DMS53 treated with DMSO at 0.1 percent for 48 hours (cell line): Measurements from ENCODE around the gene ARHGEF6.

Source experiments
- DNase-seq: peaks from one replicate; lab custom pipeline; 2025; ENCODE audit not compliant: unreplicated experiment; lab: John Stamatoyannopoulos, UW

ARHGEF6 gene

DNA sequence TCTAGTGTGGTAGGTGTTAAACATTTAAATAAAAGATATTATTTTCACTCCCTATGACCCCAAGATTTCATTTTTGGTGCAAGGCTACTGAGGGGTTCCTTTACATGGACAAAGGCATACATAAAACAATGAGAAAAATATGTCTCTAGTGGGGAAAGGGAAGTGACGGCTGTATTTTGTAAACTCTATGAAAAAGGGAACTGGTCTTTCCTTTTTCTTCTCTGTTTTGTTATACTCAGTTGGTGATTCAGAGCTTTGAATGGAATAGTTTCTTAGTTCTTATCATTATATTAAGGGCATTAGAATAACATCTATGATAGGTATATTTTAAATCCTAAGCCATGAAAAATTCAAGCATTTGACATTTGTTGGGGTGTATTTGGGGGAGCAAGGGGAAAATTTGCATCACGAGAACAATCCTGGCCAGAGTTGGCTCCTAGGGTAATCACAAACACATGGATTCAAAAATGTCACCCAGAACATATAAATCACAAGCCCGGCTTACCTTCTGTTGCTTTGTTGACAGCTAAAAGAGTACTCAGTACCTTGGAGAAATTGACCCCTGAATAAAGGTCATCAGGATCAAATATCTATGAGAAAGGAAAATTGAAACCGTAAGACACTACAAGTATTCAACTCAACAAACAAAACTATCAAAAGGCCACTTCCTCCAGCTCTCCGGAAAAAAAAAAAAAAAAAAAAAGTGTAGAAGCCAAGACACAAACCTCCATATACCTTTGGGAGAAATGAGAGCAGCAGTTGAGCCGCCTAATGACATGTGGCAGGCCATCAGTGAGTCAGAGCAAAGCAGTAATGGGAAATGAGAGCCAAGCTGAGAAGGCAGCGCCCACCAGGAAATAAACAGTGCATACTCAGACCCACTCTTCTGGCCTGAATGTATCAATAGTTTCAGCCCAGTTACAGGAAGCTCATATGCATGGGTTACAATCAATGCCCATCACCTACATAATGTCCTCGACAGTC, 33.4 kb downstream of the ARHGEF6 start:
- peak; percentile 35 for DNase-seq

DNA sequence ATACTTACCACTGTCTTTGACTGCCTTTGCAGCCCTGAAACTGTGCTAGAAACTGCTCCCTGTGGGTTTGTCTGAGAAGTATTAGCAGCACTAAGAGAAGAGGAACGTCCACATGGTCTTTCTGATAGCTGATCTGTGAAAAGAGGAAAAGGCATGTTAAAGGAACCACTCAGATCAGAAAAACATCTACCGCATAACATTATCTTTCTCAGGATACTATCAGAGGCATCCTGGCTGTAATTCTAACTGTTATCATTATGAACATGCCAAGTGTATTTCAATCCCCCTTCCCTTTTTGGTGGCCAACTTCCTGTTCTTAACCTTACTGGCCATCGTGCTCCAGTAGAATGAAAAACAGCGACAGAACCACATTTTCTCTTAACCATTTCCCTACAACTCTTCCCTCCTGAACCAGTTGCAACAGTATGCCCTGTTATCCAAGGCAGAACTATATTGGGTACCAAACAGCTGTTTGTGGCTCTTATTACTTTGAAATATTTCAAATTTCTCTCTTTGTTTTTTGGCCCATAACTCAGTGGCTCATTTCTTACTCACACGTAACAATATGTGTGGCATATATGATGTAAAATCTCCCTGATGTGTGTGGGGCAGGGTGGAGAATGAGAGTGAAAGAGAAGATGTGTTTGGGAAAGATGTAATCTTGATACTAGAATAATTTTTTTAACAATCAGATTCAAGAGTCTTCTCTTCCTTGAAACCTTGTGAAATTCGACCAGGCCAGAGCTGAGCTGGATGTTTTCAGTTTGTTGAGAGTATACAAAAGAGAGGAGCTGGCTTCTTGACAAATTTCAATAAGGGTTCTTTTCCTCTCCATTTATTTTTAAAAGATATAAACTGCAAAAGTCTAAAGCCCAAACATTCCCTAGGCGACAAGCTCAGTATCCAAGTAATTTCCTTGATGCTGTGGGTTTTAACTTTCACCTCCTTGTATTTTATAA, 35.2 kb downstream of the ARHGEF6 start:
- no peak for DNase-seq

DNA sequence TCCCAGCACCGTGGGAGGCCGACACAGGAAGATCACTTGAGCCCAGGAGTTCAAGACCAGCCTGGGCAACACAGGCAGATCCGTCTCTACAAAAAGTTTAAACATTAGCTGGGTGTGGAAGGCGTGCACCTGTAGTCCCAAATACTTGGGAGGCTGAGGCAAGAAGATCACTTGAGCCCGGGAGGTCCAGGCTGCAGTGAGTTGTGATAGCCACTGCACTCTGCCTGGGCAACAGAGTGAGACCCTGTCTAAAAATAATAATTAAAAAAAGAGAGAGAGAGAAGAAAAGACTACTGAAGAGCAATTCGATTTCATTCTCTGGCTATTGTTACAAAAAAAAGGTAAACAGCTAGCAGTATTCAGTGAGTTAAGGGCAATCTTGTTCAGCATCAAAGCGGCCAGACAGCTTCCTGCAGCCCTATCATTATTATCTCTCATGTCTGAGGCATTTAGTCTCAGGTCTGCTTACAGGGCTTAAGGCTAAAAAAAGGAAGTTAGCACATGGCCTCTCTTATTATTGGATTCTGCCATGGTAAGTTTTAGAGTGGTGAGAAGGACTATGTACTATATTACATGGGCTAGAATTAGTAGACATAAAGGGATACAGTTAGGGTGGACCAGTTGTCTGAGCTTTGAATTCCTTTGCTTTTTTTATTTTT, 37.9 kb downstream of the ARHGEF6 start:
- DNase-seq: no peak

DNA sequence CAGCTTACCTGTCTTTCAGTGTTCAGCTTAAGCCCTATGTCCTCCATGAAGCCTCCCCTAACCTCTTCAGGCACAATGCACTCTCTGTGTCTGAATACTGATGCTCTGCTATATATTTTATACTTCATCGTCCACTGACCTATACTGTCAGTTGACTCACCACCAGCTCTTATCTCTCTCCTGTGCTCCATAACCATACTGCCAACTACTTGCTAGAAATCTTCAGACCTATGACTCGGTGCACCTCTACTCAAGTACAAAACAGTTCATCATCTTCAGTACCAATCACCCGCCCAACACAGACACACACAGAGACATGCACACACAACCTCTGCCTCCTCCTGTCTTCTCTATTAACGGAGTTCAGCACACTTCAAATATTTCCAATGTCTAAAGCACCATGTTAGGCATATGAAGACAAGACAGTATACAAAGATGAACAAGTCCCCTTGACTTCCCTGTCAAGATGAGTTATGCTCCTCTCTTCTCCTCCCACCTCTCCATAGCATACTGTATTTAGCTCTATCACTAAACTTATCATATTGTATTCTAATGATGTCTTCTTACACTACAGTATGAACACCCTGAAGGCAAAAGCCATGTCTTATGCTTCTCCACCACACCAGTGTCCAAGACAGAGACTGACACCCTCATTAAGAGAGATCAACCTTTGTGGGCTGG, 42.5 kb downstream of the ARHGEF6 start:
- DNase-seq: no peak

DNA sequence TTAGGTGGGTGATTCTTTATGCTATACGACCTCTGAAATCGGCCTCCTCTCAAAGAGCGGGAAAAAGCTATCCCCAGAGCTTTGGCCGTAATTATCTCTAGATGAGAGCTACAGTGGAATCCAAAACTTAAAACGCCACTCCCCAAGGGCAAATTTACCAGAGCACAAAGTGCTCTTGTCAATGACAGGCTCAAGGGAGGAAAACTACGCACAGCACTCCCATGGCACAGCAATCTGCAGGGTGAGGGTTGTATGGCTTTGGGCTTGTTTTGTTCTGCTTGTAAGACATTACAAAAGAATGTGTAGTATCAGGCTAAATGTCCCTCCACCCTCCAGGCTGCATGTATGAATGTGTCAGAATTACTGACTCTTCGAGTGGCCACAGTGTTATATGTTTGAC, 44.0 kb downstream of the ARHGEF6 start:
- DNase-seq: no peak

DNA sequence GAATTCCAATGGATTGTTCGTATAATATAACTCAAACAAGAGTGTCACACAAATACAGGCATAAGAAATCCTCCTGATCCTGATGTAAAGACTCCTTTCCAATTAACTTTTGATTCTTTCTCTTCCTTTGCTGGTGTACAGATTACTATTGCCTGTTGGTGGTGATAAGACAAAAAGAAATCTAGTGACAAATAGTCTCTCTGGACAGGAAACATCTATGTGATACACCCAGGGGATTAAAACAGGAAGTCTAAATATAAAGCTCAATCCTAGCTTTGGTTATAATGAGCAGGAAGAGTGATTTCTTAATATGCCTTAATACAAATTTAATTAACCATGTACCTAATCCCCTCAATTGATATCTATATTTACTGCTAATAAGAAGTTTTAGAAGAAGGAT, 45.1 kb downstream of the ARHGEF6 start:
- DNase-seq: no peak

DNA sequence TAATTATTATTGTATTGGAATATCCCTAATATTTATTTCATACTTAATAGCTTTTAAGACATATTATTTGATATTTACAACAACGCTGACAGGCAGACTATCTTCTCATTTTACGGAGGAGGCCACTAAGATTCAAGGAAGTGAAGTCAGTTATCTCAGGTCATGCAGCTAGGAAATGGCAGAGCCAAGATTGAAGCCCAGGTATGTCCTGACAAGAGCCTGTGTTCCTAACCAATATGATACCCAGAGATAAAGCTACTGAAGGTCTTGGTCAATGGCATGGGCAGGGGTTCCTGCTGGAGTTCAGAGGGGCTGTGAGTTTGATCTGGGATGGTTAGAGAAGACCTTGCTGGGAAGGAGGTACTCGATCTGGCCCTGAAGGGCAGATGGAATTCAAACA, 47.1 kb downstream of the ARHGEF6 start:
- DNase-seq: no peak

DNA sequence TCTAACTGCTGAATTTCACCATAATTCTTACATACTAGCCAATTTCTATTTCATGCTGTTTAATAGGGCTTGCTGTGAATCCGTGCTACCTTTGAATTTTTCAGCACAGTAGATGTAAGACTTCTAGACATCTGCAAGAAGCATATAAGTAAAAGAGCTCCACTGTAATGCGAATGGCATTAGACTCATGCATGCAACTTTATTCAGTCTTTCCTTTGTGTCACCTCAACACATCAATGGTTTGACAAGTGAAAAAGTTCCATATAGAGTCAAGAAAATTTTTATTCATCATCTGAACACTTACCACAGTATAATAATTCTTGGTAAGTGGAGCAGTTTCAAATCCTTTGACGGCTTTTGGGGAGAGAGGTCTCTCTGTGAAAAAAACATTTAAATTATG, 48.9 kb downstream of the ARHGEF6 start:
- no peak for DNase-seq

DNA sequence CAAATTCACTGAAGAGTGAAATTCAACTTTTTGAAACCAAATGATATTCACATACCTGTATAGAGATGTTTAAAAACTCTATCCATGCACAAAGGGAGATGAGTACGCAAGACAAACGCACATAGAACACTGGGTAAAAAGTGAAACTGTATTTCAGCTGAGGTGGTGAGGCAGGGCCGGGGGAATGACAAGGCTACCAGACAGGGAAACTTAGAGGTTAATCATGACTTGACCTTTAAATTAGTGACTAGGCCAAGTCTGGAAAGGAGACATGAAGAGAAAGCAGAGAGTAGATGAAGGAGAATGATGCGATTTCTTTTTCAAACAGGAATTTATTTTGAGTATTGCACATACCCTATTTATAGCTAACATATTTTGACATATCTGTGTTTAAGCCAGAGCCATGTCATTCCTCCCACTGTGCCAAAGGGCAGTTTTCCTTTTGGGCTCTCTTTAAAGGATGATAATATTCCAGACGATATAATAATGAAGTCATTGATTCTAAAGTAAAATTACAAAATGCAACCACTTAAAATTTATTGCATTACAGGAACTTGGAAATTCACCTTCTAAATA, 49.4 kb downstream of the ARHGEF6 start:
- no peak for DNase-seq

DNA sequence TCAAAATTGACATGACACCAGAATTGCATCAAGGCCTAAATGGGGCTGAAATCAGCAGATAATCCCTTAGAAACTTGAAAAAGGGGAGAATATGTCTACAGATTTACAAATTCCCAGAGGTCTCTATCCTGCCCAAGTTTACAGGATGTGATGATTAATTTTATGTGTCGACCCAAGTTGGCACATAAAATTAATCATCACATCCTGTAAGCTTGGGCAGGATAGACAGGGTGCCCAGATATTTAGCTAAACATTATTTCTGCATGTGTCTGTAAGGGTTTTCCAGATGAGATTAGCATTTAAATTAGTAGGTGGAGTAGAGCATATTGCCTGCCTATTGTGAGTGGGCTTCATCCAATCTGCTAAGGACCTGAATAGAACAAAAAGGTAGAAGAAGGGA, 52.3 kb downstream of the ARHGEF6 start:
- DNase-seq: no peak

DNA sequence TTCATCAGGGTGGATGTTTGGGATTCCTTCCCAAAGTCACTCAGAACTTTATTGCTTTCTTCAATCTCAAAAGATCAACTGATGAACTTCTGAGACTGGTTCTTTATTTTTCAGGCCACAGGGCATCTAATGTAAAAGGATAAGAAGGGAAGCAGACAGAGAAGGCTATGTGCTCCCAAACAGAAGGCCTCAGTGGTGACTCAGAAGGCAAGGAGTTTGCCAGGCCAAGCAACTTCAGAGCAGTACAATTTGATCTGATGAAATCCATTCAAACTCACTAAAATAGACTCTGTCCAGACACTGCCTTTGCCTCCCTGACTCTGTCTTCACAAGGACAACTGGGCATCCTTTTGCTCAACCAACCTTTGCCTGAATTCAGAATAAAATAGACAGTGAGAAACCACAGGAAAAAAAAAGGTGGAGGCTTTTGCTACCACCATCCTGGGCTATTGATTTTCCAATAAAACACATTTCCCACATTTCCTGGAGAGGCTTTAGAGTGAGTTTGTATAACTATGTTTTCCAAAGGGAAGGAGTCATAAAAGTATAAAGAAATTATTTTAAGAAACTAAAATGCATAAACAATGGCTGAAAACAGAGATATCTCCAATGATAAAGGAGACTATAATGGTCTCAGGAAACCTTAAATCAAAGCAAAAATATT, 55.2 kb downstream of the ARHGEF6 start:
- no peak for DNase-seq

DNA sequence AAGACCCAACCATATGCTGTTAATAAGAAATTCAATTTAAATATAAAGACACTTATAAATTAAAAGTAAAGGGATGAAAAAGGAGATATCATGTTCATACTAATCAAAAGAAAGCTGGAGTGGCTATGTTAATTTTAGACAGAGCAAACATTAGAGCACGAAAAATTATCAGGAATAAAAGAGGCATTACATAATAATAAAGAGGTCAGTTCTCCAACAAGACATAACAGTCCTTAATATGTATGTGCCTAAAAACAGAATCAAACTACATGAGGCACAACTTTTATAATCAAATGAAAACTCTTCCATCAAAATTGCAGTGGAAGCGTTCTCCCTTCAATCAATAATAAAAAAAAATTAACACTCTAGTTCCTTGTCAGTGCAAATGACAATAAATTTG, 62.6 kb downstream of the ARHGEF6 start:
- DNase-seq: no peak

DNA sequence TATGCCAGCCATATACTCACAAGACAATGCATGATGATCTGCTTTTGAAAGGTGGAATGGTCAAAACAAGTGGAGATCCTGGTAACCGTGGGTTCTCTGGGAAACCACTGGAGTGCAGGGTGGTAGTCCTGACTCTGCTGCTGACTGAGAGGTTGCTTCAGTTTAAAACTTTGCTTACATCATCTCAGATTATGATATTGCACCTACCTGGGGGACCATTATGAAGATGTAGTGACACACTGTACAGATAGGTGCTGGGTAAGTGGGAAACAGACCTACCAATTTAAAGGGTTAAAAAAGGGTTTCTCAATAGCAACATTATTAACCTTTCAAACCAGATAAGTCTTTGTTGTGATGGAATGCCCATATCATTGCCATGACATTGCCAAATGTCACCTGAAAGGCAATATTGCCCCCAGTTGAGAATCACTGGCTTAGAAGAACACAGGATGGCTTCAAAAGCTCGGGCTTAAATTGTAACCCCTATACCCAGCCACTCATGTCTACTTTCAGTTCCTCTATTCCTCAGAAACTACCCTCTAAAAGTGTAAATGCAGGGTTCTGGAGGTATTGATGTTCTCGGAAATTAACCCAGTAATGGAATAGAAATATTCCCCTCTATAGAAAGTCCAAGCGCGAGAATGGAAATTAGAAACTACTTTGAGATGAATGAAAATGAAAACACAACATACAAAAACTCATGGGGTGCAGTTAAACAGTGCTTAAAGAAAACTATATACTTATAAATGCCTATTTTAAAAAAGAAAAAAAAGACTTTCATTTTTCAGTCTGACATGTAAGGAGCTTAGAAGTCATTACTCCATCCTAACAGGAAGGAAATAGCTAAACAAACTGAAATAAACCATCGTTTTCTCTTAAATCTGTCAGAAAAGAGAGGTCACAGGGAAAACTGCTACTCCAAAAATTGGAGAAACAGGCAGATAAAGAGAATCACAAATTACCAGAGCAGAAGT, 65.8 kb downstream of the ARHGEF6 start:
- no peak for DNase-seq

DNA sequence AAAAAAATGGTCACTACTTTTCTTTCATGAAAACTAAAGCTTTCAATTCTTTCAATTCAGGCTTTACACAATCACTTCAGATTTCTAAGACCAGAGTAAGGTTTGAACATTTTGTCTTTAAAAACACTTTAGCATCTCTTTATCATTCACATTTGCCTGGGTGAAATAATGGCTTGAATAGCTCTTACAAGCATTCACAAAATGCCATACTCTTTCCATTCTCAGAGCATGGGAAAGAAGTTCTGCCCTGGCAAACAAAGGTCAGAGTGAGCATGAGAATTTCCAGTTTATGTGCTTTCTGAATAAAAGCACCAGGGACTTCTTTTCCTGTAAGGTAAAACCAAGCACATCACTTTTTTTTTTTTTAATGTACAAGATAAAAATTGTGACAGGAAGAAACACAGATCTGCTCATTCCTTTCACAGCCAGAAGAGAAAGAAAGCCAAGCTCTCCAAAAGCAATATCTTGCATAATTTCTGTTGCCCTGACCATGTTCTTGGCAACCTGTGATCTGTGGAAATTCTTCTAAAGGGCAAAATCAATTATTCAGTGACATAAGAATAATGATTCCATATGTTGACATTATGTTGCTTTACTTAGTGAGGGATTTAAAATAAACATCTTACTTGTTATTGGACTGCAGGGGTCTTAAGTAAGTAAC, 68.0 kb downstream of the ARHGEF6 start:
- no peak for DNase-seq

DNA sequence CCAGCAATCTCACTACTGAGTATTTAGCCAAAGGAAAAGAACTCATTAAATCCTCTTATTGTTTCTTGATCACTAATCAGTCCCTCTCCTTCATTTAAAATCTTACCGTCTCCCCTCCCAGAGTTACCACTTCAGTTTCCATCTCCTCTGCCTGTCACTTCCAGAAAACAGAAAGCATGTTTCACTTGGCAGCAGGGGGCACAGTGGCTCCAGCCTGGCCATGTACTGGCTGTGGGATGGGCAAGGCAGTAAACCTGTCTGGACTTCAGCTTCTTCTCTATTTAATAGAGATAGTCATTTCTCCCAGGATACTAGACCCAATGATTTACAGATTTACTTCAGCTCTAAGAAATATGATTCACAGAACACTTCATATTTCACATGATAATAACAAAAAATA, 69.6 kb downstream of the ARHGEF6 start:
- no peak for DNase-seq

DNA sequence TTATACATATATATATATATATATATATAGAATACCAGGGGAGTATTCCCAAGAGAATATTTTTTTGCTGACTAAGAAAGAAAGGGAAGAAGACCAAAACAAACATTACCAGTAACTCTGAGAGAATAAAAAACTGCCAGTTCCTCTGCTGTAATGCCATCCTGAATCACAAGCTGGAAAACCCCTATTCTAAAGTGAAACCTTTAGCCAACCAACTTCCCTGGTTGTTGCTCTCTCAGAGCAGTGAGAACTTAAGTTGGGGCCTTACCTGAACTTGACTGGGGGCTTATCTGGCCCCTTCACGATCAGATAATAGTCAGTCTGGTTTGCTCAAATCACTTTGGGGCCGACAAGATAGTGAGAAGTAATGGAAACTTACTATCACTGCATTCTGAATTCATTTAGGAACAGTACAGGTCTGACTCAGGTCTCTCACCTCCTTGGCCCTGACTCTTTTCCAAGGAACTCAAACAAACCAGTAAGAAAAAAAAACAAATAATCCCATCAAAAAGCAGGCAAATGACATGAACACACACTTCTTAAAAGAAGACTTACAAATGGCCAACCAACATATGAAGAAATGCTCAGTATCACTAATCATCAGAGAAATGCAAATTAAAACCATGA, 70.3 kb downstream of the ARHGEF6 start:
- no peak for DNase-seq

DNA sequence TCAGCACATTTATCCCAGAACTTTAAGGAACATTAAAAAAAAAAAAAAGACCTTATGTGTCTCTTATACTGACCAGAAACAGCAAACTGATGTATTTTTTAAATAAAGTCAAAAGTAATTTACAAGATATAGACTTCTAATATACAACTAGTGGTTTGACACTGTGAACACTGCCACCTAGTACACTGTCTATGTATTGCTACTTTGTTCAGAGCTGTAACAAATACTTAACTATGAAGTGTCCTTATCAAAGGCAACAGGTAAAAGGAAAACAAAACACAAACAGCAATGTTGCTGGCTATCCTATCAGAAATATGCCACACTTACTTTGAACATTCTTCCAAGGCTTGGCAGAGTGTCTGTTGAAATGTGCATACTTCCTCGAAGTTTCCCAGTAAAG, 72.4 kb downstream of the ARHGEF6 start:
- peak; percentile 5 for DNase-seq

DNA sequence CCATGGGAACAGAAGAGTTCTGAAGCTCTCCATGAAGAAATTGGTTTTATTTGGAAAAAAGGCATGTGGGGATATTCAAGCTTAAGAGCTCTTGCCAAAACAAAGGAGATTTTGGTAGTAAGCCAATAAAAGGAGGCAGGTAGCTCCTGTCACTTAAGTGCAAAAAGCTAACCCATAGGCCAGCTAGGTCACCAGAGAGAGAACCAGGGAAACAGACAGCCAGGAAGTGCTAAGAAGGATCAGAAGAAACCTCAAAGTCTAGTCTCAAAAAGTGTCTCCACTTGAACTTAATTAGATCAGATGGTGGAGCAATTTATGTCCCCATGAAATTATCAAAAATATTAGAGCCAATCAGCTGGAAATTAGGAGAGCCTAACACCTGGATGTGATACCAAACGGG, 83.6 kb downstream of the ARHGEF6 start:
- no peak for DNase-seq
